ENCODE results near the gene CSPG4.

DNA sequence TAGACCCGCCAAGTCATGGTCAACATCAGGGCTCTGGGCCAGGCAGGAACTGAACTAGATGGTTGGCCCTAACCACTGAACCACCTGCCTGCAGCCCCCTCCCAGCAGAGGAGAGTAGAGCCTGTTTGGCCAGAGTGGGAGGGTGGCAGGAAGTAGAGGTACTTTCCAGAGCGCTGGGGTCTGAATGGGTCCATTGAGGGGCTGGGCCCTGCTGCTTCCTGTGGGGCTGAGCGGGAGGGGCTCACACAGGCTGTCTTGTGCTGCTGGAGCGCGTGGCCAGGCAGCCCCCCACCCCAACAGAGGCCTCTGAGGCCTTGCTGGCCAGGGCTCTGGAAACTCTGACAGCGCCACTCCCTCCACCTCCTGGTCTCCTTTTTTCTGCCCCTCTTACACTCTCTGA is 17.4 kb downstream of the CSPG4 start:
- no peak for TF ChIP-seq POLR2AphosphoS5 (IDR thresholded peaks at IDR 0.05; ENCODE audit: borderline replicate concordance, low read depth, low read length)
- no peak for TF ChIP-seq EZH2 (IDR thresholded peaks at IDR 0.05)
- no peak for TF ChIP-seq FOXP2 (optimal IDR thresholded peaks at IDR 0.05; ENCODE audit: control extremely low read depth, extremely low read length, insufficient read depth)
